Measurements from ENCODE around the gene PDGFD.

The PDGFD gene

DNA sequence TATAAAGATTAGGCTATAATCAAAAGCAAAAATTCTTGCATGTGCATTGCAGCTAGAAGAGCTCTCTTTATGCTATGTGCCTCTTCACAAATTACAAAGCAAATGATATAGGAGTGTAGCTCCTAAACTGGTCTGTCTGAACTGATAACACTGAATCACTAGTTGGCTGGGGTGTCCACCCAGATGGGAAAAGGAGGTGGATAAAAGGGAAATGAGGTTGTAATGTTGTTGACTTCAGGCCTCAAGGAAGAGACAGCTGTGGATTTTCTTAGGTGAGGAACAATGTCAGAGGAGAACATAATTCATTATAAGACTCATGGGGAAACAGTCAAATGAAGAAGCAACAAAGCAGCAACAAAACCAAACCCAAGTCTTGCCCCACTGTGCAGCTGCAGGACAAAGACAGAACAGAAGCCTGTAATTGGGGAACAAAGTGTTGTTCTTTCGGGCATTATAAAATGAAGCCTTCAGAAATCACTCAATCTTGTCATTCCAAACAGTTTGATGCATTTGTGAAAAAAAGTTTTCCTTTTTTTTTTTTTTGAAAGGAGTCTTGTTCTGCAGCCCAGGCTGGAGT is 257.6 kb downstream of the PDGFD start:
- TF ChIP-seq, protein P1, sequence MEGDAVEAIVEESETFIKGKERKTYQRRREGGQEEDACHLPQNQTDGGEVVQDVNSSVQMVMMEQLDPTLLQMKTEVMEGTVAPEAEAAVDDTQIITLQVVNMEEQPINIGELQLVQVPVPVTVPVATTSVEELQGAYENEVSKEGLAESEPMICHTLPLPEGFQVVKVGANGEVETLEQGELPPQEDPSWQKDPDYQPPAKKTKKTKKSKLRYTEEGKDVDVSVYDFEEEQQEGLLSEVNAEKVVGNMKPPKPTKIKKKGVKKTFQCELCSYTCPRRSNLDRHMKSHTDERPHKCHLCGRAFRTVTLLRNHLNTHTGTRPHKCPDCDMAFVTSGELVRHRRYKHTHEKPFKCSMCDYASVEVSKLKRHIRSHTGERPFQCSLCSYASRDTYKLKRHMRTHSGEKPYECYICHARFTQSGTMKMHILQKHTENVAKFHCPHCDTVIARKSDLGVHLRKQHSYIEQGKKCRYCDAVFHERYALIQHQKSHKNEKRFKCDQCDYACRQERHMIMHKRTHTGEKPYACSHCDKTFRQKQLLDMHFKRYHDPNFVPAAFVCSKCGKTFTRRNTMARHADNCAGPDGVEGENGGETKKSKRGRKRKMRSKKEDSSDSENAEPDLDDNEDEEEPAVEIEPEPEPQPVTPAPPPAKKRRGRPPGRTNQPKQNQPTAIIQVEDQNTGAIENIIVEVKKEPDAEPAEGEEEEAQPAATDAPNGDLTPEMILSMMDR (IDR thresholded peaks at IDR 0.05; ENCODE audit: control insufficient read depth, insufficient read depth, low read depth, low read length, missing control alignments), result no peak
- no peak for DNase-seq (ENCODE audit: low read depth)
- H3K4me3 ChIP-seq (ENCODE audit: control insufficient read depth, low read depth, low read length), result no peak overlapping the region

DNA sequence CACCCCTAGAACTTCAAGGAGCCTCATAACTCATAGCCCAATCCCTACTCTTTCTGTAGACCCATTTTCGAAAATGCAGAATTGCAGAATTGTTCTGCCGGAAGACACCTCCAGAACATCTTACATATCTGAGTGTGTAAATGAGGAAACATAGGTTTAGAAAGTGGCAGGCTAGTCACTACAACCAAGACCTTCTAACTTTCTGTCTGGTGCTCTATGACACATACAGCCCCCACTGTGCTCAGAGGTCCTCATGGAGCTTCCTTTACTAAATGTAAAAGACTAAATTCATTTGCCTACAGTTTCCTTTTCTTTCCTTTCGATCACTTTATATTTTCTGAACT is 259.7 kb downstream of the PDGFD start:
- no peak for DNase-seq (ENCODE audit: low read depth)
- H3K4me3 ChIP-seq (ENCODE audit: control insufficient read depth, low read depth, low read length), result no peak overlapping the region
- TF ChIP-seq, protein P1 (IDR thresholded peaks at IDR 0.05; ENCODE audit: control insufficient read depth, insufficient read depth, low read depth, low read length, missing control alignments), result no peak

DNA sequence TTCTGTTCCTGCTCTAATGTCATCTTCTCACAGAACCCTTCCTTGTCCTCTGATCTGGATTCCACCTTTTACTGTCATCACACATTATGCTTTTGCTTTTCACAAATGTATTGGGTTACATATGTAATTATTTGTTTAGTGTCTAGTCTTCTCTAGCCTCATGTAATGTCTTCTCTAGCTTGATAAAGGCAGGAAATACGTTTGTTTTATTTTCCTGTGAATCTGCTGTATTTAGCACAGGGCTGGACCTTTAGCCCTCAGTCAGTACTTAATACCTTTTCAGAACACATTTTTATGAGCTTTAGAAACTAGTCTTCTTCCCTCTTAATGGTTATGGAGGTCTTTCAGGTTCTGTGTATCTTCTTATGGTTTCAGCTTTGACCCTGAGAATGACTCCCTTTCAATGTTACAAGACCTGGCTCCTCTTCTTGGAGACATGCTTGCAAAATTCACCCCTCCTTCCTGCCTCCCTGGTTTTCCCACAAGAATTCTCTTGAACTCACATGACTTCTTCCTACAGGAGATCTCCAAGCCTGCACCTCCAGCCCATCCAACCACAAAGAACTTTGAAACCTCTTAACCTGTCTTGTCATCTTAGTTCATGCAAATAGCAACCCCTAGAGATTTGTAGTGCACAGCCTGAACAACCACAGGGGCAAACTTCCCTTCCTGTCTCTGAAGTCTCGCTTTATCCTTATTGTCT is 260.2 kb downstream of the PDGFD start:
- TF ChIP-seq, protein P1 (IDR thresholded peaks at IDR 0.05; ENCODE audit: control insufficient read depth, insufficient read depth, low read depth, low read length, missing control alignments), result no peak
- no peak overlapping the region for H3K4me3 ChIP-seq (ENCODE audit: control insufficient read depth, low read depth, low read length)
- DNase-seq (ENCODE audit: low read depth), result no peak

DNA sequence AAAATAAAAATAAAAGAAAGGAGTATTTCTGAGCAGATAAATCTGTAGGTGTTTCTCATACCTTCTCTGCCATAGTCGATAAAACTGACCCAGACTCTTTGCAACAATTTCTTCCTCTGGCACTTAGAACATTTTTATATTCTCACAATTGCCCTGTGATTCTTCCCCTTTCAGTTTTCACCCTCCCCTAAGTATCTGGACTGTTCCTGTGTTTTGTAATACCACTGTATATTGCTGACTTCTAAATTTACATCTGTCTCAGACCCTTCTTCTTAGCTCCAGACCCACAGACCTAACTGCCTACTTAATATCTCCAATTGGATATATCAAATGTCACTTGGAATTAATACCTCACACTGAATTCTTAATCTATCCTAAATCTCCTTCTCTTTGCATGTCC is 261.0 kb downstream of the PDGFD start:
- TF ChIP-seq, protein P1 (IDR thresholded peaks at IDR 0.05; ENCODE audit: control insufficient read depth, insufficient read depth, low read depth, low read length, missing control alignments), result no peak
- H3K4me3 ChIP-seq (ENCODE audit: control insufficient read depth, low read depth, low read length), result no peak overlapping the region
- DNase-seq (ENCODE audit: low read depth), result no peak

DNA sequence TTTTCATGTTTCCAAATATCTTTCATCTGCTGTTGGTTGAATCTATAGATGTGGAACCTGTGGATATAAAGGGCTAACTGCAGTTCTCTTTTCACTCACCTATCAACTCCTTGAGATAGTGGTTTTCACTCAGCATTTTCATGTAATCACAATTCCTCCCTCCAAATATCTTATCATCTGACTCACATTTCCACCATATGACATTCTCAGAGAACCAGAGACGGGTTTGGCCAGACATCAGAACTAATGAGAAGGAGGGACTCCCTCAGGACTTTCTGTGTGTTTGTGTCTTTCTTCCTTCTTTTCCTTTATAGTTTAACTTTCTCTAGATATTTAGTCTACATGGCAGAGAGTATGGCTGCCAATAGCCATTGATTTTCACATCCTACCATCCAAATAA is 262.3 kb downstream of the PDGFD start:
- TF ChIP-seq, protein P1 (IDR thresholded peaks at IDR 0.05; ENCODE audit: control insufficient read depth, insufficient read depth, low read depth, low read length, missing control alignments), result no peak
- no peak overlapping the region for H3K4me3 ChIP-seq (ENCODE audit: control insufficient read depth, low read depth, low read length)
- DNase-seq (ENCODE audit: low read depth), result no peak

DNA sequence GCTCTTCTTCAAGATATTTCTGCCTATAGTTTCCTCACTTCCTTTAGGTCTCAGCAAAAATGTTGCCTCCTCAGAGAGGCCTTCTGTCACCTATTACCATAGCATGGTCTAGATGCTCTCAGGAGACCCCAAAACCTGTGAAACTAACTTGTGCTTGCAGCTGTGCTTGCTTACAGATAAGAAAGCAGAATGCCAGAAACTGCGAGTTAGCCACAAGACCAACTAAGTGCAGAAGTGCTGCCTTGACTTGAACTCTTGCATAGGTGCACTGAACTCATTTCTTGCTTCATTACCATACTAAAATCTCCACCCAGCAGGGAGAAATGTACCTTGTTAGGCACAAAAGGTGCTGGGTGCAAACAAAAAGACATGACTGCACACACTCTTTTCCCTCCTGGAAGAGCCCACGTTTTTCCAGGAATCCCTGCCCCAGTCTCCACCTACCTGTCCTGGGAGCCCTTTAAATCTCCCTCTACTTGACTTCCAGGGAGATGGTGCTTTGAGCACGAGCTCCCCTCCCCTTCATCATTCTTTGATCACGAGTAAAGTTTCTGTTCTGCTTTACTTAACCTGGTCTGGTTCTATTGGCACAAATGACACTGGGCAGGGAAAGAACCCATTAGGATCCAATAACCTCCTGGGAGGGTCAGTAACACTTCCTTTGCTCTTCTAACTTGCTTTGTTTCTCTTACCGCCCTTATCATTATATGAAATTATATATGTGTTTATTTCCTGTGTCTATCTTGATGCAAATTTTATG is 265.2 kb downstream of the PDGFD start:
- H3K4me3 ChIP-seq (ENCODE audit: control insufficient read depth, low read depth, low read length), result no peak overlapping the region
- TF ChIP-seq, protein P1 (IDR thresholded peaks at IDR 0.05; ENCODE audit: control insufficient read depth, insufficient read depth, low read depth, low read length, missing control alignments), result no peak
- no peak for DNase-seq (ENCODE audit: low read depth)
